ENCODE data around the gene TMEM60.
"Not testable (repeated sequence)": the region's sequence is repeated elsewhere in the genome, so short reads cannot be mapped to it uniquely, and the experiment has no call there.

TMEM60 gene

GRCh38 chr7:77786018-77786417 is 12.2 kb downstream of the TMEM60 start:
- no peak for TF ChIP-seq JUND (IDR thresholded peaks at IDR 0.05; ENCODE audit: low read depth)
- no peak for DNase-seq (ENCODE audit: low read depth in 1 of 2, low spot score in 1 of 2)
- in situ Hi-C loops (cut with HindIII; ENCODE audit: low pct_unique_long_range_greater_than_20kb, low sequenced_read_pairs): no loop called here

GRCh38 chr7:77784426-77784825 is 13.8 kb downstream of the TMEM60 start:
- in situ Hi-C loops (cut with HindIII; ENCODE audit: low pct_unique_long_range_greater_than_20kb, low sequenced_read_pairs); DNase-seq (ENCODE audit: low read depth in 1 of 2, low spot score in 1 of 2): not testable (repeated sequence)

GRCh38 chr7:77783545-77783944 is 14.7 kb downstream of the TMEM60 start:
- no peak for DNase-seq (ENCODE audit: low read depth in 1 of 2, low spot score in 1 of 2)
- no peak for TF ChIP-seq JUND (IDR thresholded peaks at IDR 0.05; ENCODE audit: low read depth)
- in situ Hi-C loops (cut with HindIII; ENCODE audit: low pct_unique_long_range_greater_than_20kb, low sequenced_read_pairs): no loop called here

DNA sequence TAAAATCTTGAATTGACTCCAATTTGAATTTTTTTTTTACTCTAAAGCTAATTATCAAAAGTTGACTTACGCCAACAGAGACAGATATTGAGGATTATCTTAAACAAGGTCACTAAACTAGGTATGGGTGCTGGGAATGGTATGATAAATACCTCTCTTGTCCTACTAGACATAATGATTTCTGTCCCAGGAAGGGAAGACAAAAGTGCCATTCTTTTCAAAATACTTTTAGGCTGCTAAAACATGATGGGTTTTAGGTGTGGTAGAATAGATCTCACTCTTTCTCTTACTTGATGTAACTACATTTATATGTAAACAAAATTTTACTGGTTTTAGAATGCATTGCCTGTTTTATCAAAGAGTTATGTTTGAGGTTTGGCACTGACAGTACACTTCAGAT is 15.1 kb downstream of the TMEM60 start:
- DNase-seq (ENCODE audit: low read depth in 1 of 2, low spot score in 1 of 2): no peak
- in situ Hi-C loops (cut with HindIII; ENCODE audit: low pct_unique_long_range_greater_than_20kb, low sequenced_read_pairs): no loop called here
- no peak for TF ChIP-seq JUND (IDR thresholded peaks at IDR 0.05; ENCODE audit: low read depth)

DNA sequence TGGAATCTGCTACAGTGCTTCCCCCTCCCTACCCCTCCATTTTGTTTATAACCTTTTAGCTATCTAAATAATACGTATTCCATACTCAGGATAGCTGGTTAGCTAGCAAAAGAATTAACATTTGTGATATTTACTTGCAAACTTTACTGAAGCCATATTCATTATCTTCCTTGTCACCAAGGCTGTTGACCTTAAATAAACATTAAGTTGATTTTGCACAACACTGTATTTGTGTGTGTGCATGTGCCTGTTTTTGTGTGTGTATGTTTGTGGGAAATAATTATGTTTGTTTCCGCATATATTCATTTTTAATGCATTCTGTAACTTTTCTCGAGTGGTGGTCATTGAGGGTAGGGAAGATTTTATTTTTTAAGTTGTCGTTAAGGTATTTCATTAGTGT is 15.9 kb downstream of the TMEM60 start:
- TF ChIP-seq JUND (IDR thresholded peaks at IDR 0.05; ENCODE audit: low read depth): no peak
- in situ Hi-C loops (cut with HindIII; ENCODE audit: low pct_unique_long_range_greater_than_20kb, low sequenced_read_pairs): no loop called here
- DNase-seq (ENCODE audit: low read depth in 1 of 2, low spot score in 1 of 2): no peak

DNA sequence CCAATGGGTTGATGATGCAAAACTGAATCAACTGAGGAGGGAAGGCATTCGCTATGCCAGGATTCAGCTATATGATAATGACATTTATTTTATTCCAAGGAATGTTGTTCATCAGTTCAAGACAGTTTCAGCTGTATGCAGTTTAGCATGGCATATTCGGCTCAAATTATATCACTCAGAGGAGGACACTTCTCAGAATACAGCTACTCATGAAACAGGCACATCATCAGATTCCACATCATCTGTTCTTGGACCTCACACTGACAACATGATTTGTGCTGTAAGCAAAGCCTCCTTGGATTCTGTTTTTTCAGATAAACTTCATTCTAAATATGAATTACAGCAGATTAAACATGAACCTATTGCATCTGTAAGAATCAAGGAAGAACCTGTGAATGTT is 19.7 kb downstream of the TMEM60 start:
- in situ Hi-C loops (cut with HindIII; ENCODE audit: low pct_unique_long_range_greater_than_20kb, low sequenced_read_pairs): no loop called here

DNA sequence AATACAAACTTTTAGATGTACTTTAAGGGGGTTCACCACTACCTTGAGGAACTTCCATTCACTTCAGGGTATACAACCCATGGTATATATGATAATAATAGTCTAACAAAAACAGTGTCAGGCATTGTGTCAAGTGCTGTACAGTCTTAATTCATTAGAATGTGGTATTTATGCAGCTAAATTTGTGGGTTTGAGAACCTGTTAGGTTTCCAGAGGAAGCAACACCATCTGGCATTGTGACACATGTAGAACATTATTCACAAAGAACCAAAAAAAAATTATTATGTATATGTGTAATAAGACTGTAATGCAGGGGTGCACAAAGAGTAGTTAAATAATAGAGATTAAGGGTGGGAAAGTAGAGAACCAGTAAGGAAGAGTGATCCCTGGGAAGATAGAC is 26.3 kb downstream of the TMEM60 start:
- DNase-seq (ENCODE audit: low read depth in 1 of 2, low spot score in 1 of 2): no peak
- no peak for TF ChIP-seq JUND (IDR thresholded peaks at IDR 0.05; ENCODE audit: low read depth)
- in situ Hi-C loops (cut with HindIII; ENCODE audit: low pct_unique_long_range_greater_than_20kb, low sequenced_read_pairs): no loop called here

More for the DNA sequence above, 19.7 kb downstream of the TMEM60 start:
- no peak for DNase-seq (ENCODE audit: low read depth in 1 of 2, low spot score in 1 of 2)
- no peak for TF ChIP-seq JUND (IDR thresholded peaks at IDR 0.05; ENCODE audit: low read depth)

- DNase-seq (ENCODE audit: low read depth in 1 of 2, low spot score in 1 of 2): no peak
- no peak for TF ChIP-seq JUND (IDR thresholded peaks at IDR 0.05; ENCODE audit: low read depth)
- in situ Hi-C loops (cut with HindIII; ENCODE audit: low pct_unique_long_range_greater_than_20kb, low sequenced_read_pairs): no loop called here
Measured at GRCh38 chr7:77770316-77770715, 27.9 kb downstream of the TMEM60 start.

GRCh38 chr7:77766801-77767605 is 31.2 kb downstream of the TMEM60 start:
- no peak for TF ChIP-seq JUND (IDR thresholded peaks at IDR 0.05; ENCODE audit: low read depth)
- in situ Hi-C loops (cut with HindIII; ENCODE audit: low pct_unique_long_range_greater_than_20kb, low sequenced_read_pairs): no loop called here
- DNase-seq (ENCODE audit: low read depth in 1 of 2, low spot score in 1 of 2): no peak

GRCh38 chr7:77765906-77766800 is 32.1 kb downstream of the TMEM60 start:
- no peak for TF ChIP-seq JUND (IDR thresholded peaks at IDR 0.05; ENCODE audit: low read depth)
- no peak for DNase-seq (ENCODE audit: low read depth in 1 of 2, low spot score in 1 of 2)
- in situ Hi-C loops (cut with HindIII; ENCODE audit: low pct_unique_long_range_greater_than_20kb, low sequenced_read_pairs): no loop called here

- in situ Hi-C loops (cut with HindIII; ENCODE audit: low pct_unique_long_range_greater_than_20kb, low sequenced_read_pairs): no loop called here
- DNase-seq (ENCODE audit: low read depth in 1 of 2, low spot score in 1 of 2): no peak
- TF ChIP-seq JUND (IDR thresholded peaks at IDR 0.05; ENCODE audit: low read depth): no peak
Measured at GRCh38 chr7:77765481-77765880, 32.8 kb downstream of the TMEM60 start.

- no peak for DNase-seq (ENCODE audit: low read depth in 1 of 2, low spot score in 1 of 2)
- in situ Hi-C loops (cut with HindIII; ENCODE audit: low pct_unique_long_range_greater_than_20kb, low sequenced_read_pairs): no loop called here
- no peak for TF ChIP-seq JUND (IDR thresholded peaks at IDR 0.05; ENCODE audit: low read depth)
Measured at GRCh38 chr7:77760809-77761453, 37.3 kb downstream of the TMEM60 start.

Data from T47D (cell line).